Measurements from ENCODE around the gene NUCB2.

The NUCB2 gene

DNA sequence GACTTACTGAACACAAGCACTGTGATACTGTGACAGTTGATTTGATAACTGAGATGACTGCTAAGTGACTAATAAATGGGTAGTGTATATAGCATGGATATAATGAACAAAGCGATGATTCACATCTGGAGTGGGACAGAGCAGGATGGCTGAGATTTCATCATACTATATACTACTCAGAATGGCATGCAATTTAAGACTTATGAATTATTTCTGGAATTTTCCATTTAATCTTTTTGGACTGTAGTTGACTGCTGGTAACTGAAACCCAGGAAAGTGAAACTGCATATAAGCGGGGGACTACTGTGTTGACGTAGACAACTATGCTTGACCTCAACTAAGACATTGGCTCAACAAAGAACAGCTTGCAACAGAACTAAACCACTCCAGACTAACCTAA, 20.0 kb upstream of the NUCB2 start:
- TF ChIP-seq, protein P1, sequence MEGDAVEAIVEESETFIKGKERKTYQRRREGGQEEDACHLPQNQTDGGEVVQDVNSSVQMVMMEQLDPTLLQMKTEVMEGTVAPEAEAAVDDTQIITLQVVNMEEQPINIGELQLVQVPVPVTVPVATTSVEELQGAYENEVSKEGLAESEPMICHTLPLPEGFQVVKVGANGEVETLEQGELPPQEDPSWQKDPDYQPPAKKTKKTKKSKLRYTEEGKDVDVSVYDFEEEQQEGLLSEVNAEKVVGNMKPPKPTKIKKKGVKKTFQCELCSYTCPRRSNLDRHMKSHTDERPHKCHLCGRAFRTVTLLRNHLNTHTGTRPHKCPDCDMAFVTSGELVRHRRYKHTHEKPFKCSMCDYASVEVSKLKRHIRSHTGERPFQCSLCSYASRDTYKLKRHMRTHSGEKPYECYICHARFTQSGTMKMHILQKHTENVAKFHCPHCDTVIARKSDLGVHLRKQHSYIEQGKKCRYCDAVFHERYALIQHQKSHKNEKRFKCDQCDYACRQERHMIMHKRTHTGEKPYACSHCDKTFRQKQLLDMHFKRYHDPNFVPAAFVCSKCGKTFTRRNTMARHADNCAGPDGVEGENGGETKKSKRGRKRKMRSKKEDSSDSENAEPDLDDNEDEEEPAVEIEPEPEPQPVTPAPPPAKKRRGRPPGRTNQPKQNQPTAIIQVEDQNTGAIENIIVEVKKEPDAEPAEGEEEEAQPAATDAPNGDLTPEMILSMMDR (IDR thresholded peaks at IDR 0.05), result no peak
- no peaks in the 10 kb centered on the region for H3K36me3 Mint-ChIP-seq (ENCODE audit: low read depth)
- peaks cover 4% of the 10 kb centered on the region for H3K27me3 Mint-ChIP-seq (ENCODE audit: low read depth, poor library complexity)
- no peak overlapping the region for H3K27ac Mint-ChIP-seq
- H3K4me3 Mint-ChIP-seq, result no peak overlapping the region
- no peaks in the 10 kb centered on the region for H3K9me3 Mint-ChIP-seq
- H3K4me1 Mint-ChIP-seq, result no peaks in the 10 kb centered on the region
- no peak for DNase-seq

DNA sequence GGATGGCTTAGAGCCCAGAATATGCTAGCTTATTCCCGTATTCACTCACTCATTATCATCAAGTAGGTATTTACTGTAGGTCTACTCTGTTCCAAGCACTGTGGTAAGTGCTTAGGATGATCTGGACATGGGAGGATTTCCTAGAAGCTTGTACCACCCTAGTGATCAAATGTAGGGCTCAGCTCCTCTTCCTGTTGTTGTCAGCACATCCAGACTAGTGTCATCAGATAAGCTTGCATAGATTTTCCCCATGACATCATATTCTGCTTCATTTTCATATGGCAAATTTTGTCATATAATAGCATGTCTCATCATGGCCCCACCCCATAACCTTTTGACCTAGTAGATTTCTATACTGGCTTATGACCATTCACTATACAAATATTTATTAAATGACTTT, 19.3 kb upstream of the NUCB2 start:
- no peak overlapping the region for H3K27ac Mint-ChIP-seq
- no peaks in the 10 kb centered on the region for H3K4me1 Mint-ChIP-seq
- H3K4me3 Mint-ChIP-seq, result no peak overlapping the region
- TF ChIP-seq, protein P1 (IDR thresholded peaks at IDR 0.05), result no peak
- peaks cover 3% of the 10 kb centered on the region for H3K27me3 Mint-ChIP-seq (ENCODE audit: low read depth, poor library complexity)
- no peak for DNase-seq
- H3K9me3 Mint-ChIP-seq, result no peaks in the 10 kb centered on the region
- H3K36me3 Mint-ChIP-seq (ENCODE audit: low read depth), result no peaks in the 10 kb centered on the region

- Mint-ChIP-seq H3K4me3 (no peak overlapping the region), H3K27ac (no peak overlapping the region), H3K4me1 (no peaks in the 10 kb centered on the region), H3K36me3 (ENCODE audit: low read depth) (no peaks in the 10 kb centered on the region), H3K9me3 (no peaks in the 10 kb centered on the region), H3K27me3 (ENCODE audit: low read depth, poor library complexity) (peaks cover 8% of the 10 kb centered on the region)
- TF ChIP-seq, protein P1 (IDR thresholded peaks at IDR 0.05), result no peak
- no peak for DNase-seq
Observed at GRCh38 chr11:17258670-17259069, 17.9 kb upstream of the NUCB2 start.

GRCh38 chr11:17259519-17259918, 17.0 kb upstream of the NUCB2 start:
- Mint-ChIP-seq H3K27ac (no peak overlapping the region), H3K36me3 (ENCODE audit: low read depth) (no peaks in the 10 kb centered on the region), H3K27me3 (ENCODE audit: low read depth, poor library complexity) (peaks cover 15% of the 10 kb centered on the region), H3K9me3 (no peaks in the 10 kb centered on the region), H3K4me1 (no peaks in the 10 kb centered on the region), H3K4me3 (no peak overlapping the region)
- TF ChIP-seq, protein P1 (IDR thresholded peaks at IDR 0.05), result no peak
- DNase-seq, result no peak

- Mint-ChIP-seq H3K36me3 (ENCODE audit: low read depth) (no peaks in the 10 kb centered on the region), H3K27ac (no peak overlapping the region), H3K27me3 (ENCODE audit: low read depth, poor library complexity) (peaks cover 15% of the 10 kb centered on the region), H3K4me3 (no peak overlapping the region), H3K9me3 (no peaks in the 10 kb centered on the region), H3K4me1 (no peaks in the 10 kb centered on the region)
- no peak for DNase-seq
- TF ChIP-seq, protein P1 (IDR thresholded peaks at IDR 0.05), result no peak
Observed at GRCh38 chr11:17260020-17260419, 16.5 kb upstream of the NUCB2 start.

- Mint-ChIP-seq H3K4me3 (no peak overlapping the region), H3K36me3 (ENCODE audit: low read depth) (no peaks in the 10 kb centered on the region)
Observed at GRCh38 chr11:17263769-17264168, 12.8 kb upstream of the NUCB2 start.

More at GRCh38 chr11:17263769-17264168, 12.8 kb upstream of the NUCB2 start:
- no peak for DNase-seq
- no peaks in the 10 kb centered on the region for H3K4me1 Mint-ChIP-seq
- TF ChIP-seq, protein P1 (IDR thresholded peaks at IDR 0.05), result no peak
- H3K27ac Mint-ChIP-seq, result no peak overlapping the region
- H3K27me3 Mint-ChIP-seq (ENCODE audit: low read depth, poor library complexity), result peaks cover 17% of the 10 kb centered on the region
- no peaks in the 10 kb centered on the region for H3K9me3 Mint-ChIP-seq
